Neural cell (in vitro differentiated cells): Measurements from ENCODE around the gene ARSJ. TPM values are rescaled to one million over a fixed set of nuclear protein-coding genes. Genes with fewer than 3 reads are reported as not detected.

Experiments used
- H2AFZ ChIP-seq: fragments of 200-600, 300-800 bp; sonication (generic), shearing (Covaris generic); 2 replicates; pipeline ENCODE4 v1.6.0; 2014; ENCODE audit warnings: low read depth, mild to moderate bottlenecking, antibody characterized with exemption, low read length, moderate library complexity
- H3F3A ChIP-seq: fragments of 200-600 bp; shearing (Covaris generic); 2 replicates; pipeline ENCODE4 v1.6.1; 2016; ENCODE audit warnings: mild to moderate bottlenecking, moderate library complexity, mixed read lengths, antibody characterized with exemption, low read length; ENCODE audit not compliant: insufficient read depth, poor library complexity, severe bottlenecking
- H3K27ac ChIP-seq: fragments of 200-600, 300-800 bp; sonication (generic), shearing (Covaris generic); 2 replicates; pipeline ENCODE4 v1.5.1; 2014; ENCODE audit warnings: mild to moderate bottlenecking, low read length, moderate library complexity
- H3K27me3 ChIP-seq: fragments of 300-800, 200-600 bp; sonication (generic), shearing (Covaris generic); 2 replicates; pipeline ENCODE4 v1.6.0; 2014; ENCODE audit warnings: mild to moderate bottlenecking, low read depth, low read length, moderate library complexity; ENCODE audit not compliant: insufficient read depth
- H3K36me3 ChIP-seq: fragments of 300-800, 200-600 bp; sonication (generic), shearing (Covaris generic); 2 replicates; pipeline ENCODE4 v1.5.1; 2014; ENCODE audit warnings: mild to moderate bottlenecking, antibody characterized with exemption, low read length, moderate library complexity; ENCODE audit not compliant: insufficient read depth
- H3K4me2 ChIP-seq: fragments of 300-800, 200-600 bp; sonication (generic), shearing (Covaris generic); 2 replicates; pipeline ENCODE4 v1.6.0; 2014; ENCODE audit warnings: mild to moderate bottlenecking, low read length
- H3K4me3 ChIP-seq: fragments of 300-800, 200-600 bp; sonication (generic), shearing (Covaris generic); 2 replicates; pipeline ENCODE4 v1.5.1; 2014; ENCODE audit warnings: mild to moderate bottlenecking, low read length, moderate library complexity
- H3K79me2 ChIP-seq: fragments of 200-600 bp; shearing (Covaris generic); replicated peaks from 2 replicates; pipeline ENCODE4 v1.6.0; 2014; ENCODE audit warnings: mild to moderate bottlenecking, low read length, moderate library complexity; ENCODE audit not compliant: insufficient read depth
- H3K9ac ChIP-seq: fragments of 300-800, 200-600 bp; sonication (generic), shearing (Covaris generic); 2 replicates; pipeline ENCODE4 v1.6.1; 2016; ENCODE audit warnings: mild to moderate bottlenecking, low read length, mixed read lengths
- H3K9me2 ChIP-seq: fragments of 200-600 bp; shearing (Covaris generic); 2 replicates; pipeline ENCODE4 v1.6.1; 2016; ENCODE audit warnings: mild to moderate bottlenecking, low read length, mixed read lengths; ENCODE audit not compliant: insufficient read depth
- H3K9me3 ChIP-seq: fragments of 200-600, 300-800 bp; sonication (generic), shearing (Covaris generic); 2 replicates; pipeline ENCODE4 v1.6.1; 2016; ENCODE audit warnings: mild to moderate bottlenecking, mixed run types, low read length, moderate library complexity, mixed read lengths
- H4K20me1 ChIP-seq: fragments of 200-600 bp; shearing (Covaris generic); 2 replicates; pipeline ENCODE4 v1.6.1; 2016; ENCODE audit warnings: mild to moderate bottlenecking, mixed run types; ENCODE audit not compliant: insufficient read depth
- EP300 ChIP-seq: fragments of 450-650 bp; conservative IDR thresholded peaks from 2 replicates; pipeline ENCODE4 v1.6.1; 2014; ENCODE audit warnings: antibody characterized with exemption, mild to moderate bottlenecking, moderate library complexity; ENCODE audit not compliant: poor library complexity, severe bottlenecking
- EZH2 ChIP-seq: fragments of 200-600, 300-800 bp; shearing (Covaris generic), sonication (generic); IDR thresholded peaks from 2 replicates; pipeline ENCODE4 v1.6.1; 2014; ENCODE audit warnings: antibody characterized with exemption, low read length, borderline replicate concordance, mild to moderate bottlenecking; ENCODE audit not compliant: insufficient read depth, poor library complexity, severe bottlenecking
- MXI1 ChIP-seq: fragments of 450-650 bp; conservative IDR thresholded peaks from 2 replicates; pipeline ENCODE4 v1.6.1; 2014; ENCODE audit warnings: antibody characterized with exemption, mild to moderate bottlenecking; ENCODE audit not compliant: poor library complexity, severe bottlenecking
- POLR2AphosphoS5 ChIP-seq: IDR thresholded peaks from 2 replicates; pipeline ENCODE4 v1.6.1; 2012
- RAD21 ChIP-seq: fragments of 450-650 bp; conservative IDR thresholded peaks from 2 replicates; pipeline ENCODE4 v1.6.1; 2014; ENCODE audit warnings: antibody characterized with exemption, mild to moderate bottlenecking, moderate library complexity
- SMC3 ChIP-seq: fragments of 450-650 bp; conservative IDR thresholded peaks from 2 replicates; pipeline ENCODE4 v1.6.1; 2014; ENCODE audit warnings: antibody characterized with exemption, mild to moderate bottlenecking, moderate library complexity; ENCODE audit not compliant: poor library complexity
- TAF1 ChIP-seq: IDR thresholded peaks from 2 replicates; pipeline ENCODE4 v1.6.1; 2012; ENCODE audit warnings: low read depth
- polyA plus RNA-seq: library from polyadenylated mRNA; depleted of rRNA; stranded (reverse); fragments of >200 nt; gene quantifications from 2 replicates; pipeline ENCODE4 v1.2.3, GENCODE V29; 2014
- TF ChIP-seq, protein P1 (sequence below): IDR thresholded peaks from 2 replicates; pipeline ENCODE4 v1.6.1; 2012; ENCODE audit warnings: borderline replicate concordance
- TF ChIP-seq, protein P2 (sequence below): fragments of 450-650 bp; IDR thresholded peaks from 2 replicates; pipeline ENCODE4 v1.5.1; 2014; ENCODE audit warnings: antibody characterized with exemption, mild to moderate bottlenecking, moderate library complexity; ENCODE audit not compliant: poor library complexity, severe bottlenecking

The ARSJ gene
- polyA plus RNA-seq, 1 donor from 2014 or later: 0.10 TPM

DNA sequence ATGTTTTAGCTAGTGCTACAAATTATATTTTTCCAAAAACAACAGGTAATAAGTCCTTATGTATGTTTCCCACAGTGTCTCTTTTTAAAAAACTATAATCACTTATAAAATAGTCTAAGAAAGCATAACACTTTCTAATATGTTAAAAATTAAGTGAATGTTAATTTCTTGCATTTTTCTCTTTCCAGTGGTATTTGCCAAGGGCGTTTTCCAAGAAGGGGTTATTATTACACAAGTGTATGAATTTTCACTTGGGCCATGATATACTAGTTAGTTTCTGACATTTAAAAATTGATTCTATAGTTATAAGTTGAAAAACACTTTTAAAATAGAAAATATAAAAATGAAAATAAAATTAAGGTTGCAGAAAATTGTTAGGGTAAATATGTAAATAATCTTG is 74.6 kb downstream of the ARSJ start:
- Histone ChIP-seq H3K79me2 (no peaks in the 10 kb centered on the region), H2AFZ (no peak overlapping the region), H3F3A (no peaks in the 10 kb centered on the region), H3K27ac (no peak overlapping the region), H4K20me1 (no peaks in the 10 kb centered on the region), H3K4me3 (no peak overlapping the region), H3K9me3 (no peaks in the 10 kb centered on the region), H3K9ac (no peak overlapping the region), H3K9me2 (no peaks in the 10 kb centered on the region), H3K27me3 (no peaks in the 10 kb centered on the region), H3K4me2 (no peak overlapping the region), H3K36me3 (no peaks in the 10 kb centered on the region)
- TF ChIP-seq EP300 (no peak), TAF1 (no peak), POLR2AphosphoS5 (no peak), SMC3 (no peak)

DNA sequence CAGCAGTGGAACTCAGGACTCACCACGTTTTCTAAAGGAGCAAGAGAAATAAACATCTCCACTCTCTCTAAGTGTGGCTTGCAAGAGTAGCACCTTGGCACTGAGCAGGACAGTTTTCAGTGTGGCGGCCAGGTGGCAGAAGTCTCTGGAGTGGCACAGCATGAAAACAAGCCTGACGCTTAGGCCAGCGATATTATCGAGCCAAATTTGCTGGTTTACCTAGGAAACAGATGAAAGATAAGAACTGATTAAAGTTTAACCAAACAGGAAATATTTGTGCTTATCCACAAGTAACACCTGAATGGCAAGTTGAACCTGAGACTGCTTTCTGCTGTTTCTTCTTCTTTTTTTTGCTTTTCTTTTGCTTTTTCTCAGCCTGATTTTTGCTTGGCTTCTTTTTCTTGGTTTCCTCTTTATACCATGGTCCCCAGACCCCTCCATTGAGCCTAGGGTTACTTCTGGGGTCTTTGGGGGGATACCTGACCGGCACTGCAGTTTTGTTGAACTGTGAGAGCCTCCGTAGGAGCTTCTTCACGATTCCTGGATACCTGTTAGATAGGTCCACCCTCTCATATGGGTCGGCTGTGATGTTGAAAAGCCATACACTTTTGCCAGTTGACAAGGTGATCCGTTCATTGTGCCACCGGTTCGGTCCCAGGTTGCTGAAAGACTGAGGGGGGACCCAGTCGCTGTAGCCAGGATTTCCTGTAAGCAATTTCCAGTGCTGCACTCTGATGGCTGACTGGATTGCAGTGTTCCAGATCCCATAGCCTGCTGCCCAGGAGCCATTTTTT is 77.3 kb downstream of the ARSJ start:
- Histone ChIP-seq H3K9ac (no peak overlapping the region), H4K20me1 (no peaks in the 10 kb centered on the region), H3K27ac (no peak overlapping the region), H3K36me3 (no peaks in the 10 kb centered on the region), H3K9me2 (no peaks in the 10 kb centered on the region), H3K79me2 (no peaks in the 10 kb centered on the region), H3K27me3 (no peaks in the 10 kb centered on the region), H2AFZ (no peak overlapping the region), H3K4me3 (no peak overlapping the region), H3F3A (no peaks in the 10 kb centered on the region), H3K9me3 (no peaks in the 10 kb centered on the region), H3K4me2 (no peak overlapping the region)
- TF ChIP-seq MXI1: no peak
- TF ChIP-seq RAD21: no peak
- TF ChIP-seq, protein P1, sequence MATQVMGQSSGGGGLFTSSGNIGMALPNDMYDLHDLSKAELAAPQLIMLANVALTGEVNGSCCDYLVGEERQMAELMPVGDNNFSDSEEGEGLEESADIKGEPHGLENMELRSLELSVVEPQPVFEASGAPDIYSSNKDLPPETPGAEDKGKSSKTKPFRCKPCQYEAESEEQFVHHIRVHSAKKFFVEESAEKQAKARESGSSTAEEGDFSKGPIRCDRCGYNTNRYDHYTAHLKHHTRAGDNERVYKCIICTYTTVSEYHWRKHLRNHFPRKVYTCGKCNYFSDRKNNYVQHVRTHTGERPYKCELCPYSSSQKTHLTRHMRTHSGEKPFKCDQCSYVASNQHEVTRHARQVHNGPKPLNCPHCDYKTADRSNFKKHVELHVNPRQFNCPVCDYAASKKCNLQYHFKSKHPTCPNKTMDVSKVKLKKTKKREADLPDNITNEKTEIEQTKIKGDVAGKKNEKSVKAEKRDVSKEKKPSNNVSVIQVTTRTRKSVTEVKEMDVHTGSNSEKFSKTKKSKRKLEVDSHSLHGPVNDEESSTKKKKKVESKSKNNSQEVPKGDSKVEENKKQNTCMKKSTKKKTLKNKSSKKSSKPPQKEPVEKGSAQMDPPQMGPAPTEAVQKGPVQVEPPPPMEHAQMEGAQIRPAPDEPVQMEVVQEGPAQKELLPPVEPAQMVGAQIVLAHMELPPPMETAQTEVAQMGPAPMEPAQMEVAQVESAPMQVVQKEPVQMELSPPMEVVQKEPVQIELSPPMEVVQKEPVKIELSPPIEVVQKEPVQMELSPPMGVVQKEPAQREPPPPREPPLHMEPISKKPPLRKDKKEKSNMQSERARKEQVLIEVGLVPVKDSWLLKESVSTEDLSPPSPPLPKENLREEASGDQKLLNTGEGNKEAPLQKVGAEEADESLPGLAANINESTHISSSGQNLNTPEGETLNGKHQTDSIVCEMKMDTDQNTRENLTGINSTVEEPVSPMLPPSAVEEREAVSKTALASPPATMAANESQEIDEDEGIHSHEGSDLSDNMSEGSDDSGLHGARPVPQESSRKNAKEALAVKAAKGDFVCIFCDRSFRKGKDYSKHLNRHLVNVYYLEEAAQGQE: no peak
- no peak for TF ChIP-seq SMC3
- TF ChIP-seq EZH2: no peak
- TF ChIP-seq, protein P2, sequence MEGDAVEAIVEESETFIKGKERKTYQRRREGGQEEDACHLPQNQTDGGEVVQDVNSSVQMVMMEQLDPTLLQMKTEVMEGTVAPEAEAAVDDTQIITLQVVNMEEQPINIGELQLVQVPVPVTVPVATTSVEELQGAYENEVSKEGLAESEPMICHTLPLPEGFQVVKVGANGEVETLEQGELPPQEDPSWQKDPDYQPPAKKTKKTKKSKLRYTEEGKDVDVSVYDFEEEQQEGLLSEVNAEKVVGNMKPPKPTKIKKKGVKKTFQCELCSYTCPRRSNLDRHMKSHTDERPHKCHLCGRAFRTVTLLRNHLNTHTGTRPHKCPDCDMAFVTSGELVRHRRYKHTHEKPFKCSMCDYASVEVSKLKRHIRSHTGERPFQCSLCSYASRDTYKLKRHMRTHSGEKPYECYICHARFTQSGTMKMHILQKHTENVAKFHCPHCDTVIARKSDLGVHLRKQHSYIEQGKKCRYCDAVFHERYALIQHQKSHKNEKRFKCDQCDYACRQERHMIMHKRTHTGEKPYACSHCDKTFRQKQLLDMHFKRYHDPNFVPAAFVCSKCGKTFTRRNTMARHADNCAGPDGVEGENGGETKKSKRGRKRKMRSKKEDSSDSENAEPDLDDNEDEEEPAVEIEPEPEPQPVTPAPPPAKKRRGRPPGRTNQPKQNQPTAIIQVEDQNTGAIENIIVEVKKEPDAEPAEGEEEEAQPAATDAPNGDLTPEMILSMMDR: no peak
- TF ChIP-seq EP300: no peak
- no peak for TF ChIP-seq TAF1
- TF ChIP-seq POLR2AphosphoS5: no peak
